ENCODE results near the gene SAYSD1.

DNA sequence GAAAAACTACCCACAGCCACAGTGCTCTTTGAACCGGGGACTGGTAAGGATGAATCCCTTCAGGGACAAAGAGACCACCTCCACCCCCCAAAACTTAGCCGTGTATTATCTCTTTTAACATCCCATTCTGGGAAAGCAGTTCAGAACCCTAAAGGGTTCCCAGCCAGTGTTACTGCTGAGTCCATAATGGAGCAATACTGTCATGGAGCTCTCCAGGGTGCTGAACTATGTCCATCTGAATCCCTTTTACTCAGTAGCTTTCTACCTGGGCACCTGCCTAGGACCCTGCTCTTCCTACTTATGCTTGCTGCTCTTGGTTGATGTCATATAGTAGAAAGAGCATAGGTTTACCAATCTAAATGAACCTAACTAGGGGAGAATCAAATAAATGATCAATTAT lies 22.3 kb upstream of the SAYSD1 start:
- TF ChIP-seq, protein P1, sequence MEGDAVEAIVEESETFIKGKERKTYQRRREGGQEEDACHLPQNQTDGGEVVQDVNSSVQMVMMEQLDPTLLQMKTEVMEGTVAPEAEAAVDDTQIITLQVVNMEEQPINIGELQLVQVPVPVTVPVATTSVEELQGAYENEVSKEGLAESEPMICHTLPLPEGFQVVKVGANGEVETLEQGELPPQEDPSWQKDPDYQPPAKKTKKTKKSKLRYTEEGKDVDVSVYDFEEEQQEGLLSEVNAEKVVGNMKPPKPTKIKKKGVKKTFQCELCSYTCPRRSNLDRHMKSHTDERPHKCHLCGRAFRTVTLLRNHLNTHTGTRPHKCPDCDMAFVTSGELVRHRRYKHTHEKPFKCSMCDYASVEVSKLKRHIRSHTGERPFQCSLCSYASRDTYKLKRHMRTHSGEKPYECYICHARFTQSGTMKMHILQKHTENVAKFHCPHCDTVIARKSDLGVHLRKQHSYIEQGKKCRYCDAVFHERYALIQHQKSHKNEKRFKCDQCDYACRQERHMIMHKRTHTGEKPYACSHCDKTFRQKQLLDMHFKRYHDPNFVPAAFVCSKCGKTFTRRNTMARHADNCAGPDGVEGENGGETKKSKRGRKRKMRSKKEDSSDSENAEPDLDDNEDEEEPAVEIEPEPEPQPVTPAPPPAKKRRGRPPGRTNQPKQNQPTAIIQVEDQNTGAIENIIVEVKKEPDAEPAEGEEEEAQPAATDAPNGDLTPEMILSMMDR (IDR thresholded peaks at IDR 0.05; ENCODE audit: insufficient read depth, low read length): no peak
- TF ChIP-seq POLR2AphosphoS5 (IDR thresholded peaks at IDR 0.05; ENCODE audit: low read depth): no peak
- TF ChIP-seq REST (IDR thresholded peaks at IDR 0.05; ENCODE audit: insufficient replicate concordance, low read depth): peak; percentile 98
